22Rv1 (cell line): ENCODE data around the gene BCAS1.

ENCODE experiments used
- ZFX ChIP-seq: fragments of 450-650 bp; IDR thresholded peaks from 2 replicates; pipeline ENCODE4 v1.6.1; 2017; ENCODE audit warnings: antibody characterized with exemption, borderline replicate concordance
- TF ChIP-seq, protein P1 (sequence below): fragments of 450-650 bp; IDR thresholded peaks from 2 replicates; pipeline ENCODE4 v1.5.1; 2017; ENCODE audit warnings: mild to moderate bottlenecking

- TF ChIP-seq, protein P1, sequence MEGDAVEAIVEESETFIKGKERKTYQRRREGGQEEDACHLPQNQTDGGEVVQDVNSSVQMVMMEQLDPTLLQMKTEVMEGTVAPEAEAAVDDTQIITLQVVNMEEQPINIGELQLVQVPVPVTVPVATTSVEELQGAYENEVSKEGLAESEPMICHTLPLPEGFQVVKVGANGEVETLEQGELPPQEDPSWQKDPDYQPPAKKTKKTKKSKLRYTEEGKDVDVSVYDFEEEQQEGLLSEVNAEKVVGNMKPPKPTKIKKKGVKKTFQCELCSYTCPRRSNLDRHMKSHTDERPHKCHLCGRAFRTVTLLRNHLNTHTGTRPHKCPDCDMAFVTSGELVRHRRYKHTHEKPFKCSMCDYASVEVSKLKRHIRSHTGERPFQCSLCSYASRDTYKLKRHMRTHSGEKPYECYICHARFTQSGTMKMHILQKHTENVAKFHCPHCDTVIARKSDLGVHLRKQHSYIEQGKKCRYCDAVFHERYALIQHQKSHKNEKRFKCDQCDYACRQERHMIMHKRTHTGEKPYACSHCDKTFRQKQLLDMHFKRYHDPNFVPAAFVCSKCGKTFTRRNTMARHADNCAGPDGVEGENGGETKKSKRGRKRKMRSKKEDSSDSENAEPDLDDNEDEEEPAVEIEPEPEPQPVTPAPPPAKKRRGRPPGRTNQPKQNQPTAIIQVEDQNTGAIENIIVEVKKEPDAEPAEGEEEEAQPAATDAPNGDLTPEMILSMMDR: no peak
- TF ChIP-seq ZFX: no peak
These were observed 94.6 kb downstream of the BCAS1 start for GRCh38 chr20:53975761-53976160.
